Measurements from ENCODE around the gene PLPPR4.

DNA sequence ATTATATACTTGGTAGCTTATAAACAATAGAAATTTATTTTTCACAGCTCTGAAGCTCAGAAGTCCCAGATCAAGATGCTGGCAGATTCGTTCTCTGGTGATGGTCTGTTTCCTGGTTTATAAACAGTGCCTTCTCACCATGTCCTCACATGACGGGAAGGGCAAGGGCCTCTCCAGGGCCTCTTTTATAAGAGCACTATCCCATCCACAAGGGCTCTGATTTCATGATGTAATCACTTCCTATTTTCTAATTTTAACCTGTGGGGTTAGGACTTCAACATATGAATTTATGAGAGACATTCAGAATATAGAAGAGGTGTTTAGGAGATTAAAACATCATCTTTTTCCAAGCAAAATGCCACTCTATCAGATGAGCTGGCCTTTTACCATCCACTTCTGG, 32.1 kb upstream of the PLPPR4 start:
- TF ChIP-seq, protein P1, sequence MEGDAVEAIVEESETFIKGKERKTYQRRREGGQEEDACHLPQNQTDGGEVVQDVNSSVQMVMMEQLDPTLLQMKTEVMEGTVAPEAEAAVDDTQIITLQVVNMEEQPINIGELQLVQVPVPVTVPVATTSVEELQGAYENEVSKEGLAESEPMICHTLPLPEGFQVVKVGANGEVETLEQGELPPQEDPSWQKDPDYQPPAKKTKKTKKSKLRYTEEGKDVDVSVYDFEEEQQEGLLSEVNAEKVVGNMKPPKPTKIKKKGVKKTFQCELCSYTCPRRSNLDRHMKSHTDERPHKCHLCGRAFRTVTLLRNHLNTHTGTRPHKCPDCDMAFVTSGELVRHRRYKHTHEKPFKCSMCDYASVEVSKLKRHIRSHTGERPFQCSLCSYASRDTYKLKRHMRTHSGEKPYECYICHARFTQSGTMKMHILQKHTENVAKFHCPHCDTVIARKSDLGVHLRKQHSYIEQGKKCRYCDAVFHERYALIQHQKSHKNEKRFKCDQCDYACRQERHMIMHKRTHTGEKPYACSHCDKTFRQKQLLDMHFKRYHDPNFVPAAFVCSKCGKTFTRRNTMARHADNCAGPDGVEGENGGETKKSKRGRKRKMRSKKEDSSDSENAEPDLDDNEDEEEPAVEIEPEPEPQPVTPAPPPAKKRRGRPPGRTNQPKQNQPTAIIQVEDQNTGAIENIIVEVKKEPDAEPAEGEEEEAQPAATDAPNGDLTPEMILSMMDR (conservative IDR thresholded peaks at IDR 0.05; ENCODE audit: low read depth, low read length): no peak
- TF ChIP-seq, protein P2, sequence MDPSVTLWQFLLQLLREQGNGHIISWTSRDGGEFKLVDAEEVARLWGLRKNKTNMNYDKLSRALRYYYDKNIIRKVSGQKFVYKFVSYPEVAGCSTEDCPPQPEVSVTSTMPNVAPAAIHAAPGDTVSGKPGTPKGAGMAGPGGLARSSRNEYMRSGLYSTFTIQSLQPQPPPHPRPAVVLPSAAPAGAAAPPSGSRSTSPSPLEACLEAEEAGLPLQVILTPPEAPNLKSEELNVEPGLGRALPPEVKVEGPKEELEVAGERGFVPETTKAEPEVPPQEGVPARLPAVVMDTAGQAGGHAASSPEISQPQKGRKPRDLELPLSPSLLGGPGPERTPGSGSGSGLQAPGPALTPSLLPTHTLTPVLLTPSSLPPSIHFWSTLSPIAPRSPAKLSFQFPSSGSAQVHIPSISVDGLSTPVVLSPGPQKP (IDR thresholded peaks at IDR 0.05; ENCODE audit: borderline replicate concordance, low read depth, low read length): no peak
- TF ChIP-seq RFX5 (IDR thresholded peaks at IDR 0.05; ENCODE audit: low read depth, low read length): no peak
- TF ChIP-seq POLR2A (IDR thresholded peaks at IDR 0.05; ENCODE audit: low read depth, low read length): no peak
- no peak for TF ChIP-seq FOS (IDR thresholded peaks at IDR 0.05; ENCODE audit: low read depth, low read length)
- TF ChIP-seq, protein P3, sequence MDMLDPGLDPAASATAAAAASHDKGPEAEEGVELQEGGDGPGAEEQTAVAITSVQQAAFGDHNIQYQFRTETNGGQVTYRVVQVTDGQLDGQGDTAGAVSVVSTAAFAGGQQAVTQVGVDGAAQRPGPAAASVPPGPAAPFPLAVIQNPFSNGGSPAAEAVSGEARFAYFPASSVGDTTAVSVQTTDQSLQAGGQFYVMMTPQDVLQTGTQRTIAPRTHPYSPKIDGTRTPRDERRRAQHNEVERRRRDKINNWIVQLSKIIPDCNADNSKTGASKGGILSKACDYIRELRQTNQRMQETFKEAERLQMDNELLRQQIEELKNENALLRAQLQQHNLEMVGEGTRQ (IDR thresholded peaks at IDR 0.05; ENCODE audit: low read depth, low read length): no peak
- no peak for TF ChIP-seq CEBPB (IDR thresholded peaks at IDR 0.05; ENCODE audit: low read depth, low read length)
- no peak for TF ChIP-seq RAD21 (IDR thresholded peaks at IDR 0.05; ENCODE audit: low read length)
- TF ChIP-seq MXI1 (IDR thresholded peaks at IDR 0.05; ENCODE audit: borderline replicate concordance, low read depth, low read length): no peak
- TF ChIP-seq SMC3 (IDR thresholded peaks at IDR 0.05; ENCODE audit: low read depth, low read length): no peak
- no peak for TF ChIP-seq RCOR1 (IDR thresholded peaks at IDR 0.05; ENCODE audit: insufficient replicate concordance, low read length)
- no peak for TF ChIP-seq BHLHE40 (IDR thresholded peaks at IDR 0.05; ENCODE audit: low read depth, low read length)

Data from IMR-90 (cell line).